IPS DF 6.9 (cell line): ENCODE data around the gene HOXC13.

ENCODE experiments used
- DNase-seq: peaks from one replicate; pipeline ENCODE4 v3.0.0-alpha.2; 2013; ENCODE audit warnings: low read depth, low spot score
- H3K27ac ChIP-seq: one replicate; pipeline ENCODE4 v1.5.1; 2013; ENCODE audit warnings: low read length, control low read depth
- H3K27me3 ChIP-seq: 2 replicates; pipeline ENCODE4 v1.6.1; 2013; ENCODE audit warnings: mild to moderate bottlenecking, low read length; ENCODE audit not compliant: control insufficient read depth, insufficient read depth
- H3K36me3 ChIP-seq: 2 replicates; pipeline ENCODE4 v1.6.1; 2013; ENCODE audit warnings: low read length; ENCODE audit not compliant: control insufficient read depth, insufficient read depth
- H3K4me1 ChIP-seq: 2 replicates; pipeline ENCODE4 v1.6.1; 2013; ENCODE audit warnings: low read length; ENCODE audit not compliant: control insufficient read depth, insufficient read depth
- H3K4me3 ChIP-seq: 2 replicates; pipeline ENCODE4 v1.5.1; 2013; ENCODE audit warnings: mild to moderate bottlenecking, low read length
- H3K9me3 ChIP-seq: 2 replicates; pipeline ENCODE4 v1.6.1; 2013; ENCODE audit warnings: low read length, inconsistent platforms; ENCODE audit not compliant: control insufficient read depth, insufficient read depth
- WGBS: extraction: QIAGEN DNeasy Blood & Tissue Kit; methylation state at CpG from one replicate; pipeline ENCODE4 v1.1.7; 2013; ENCODE audit warnings: mixed read lengths, missing lambda C conversion rate; ENCODE audit not compliant: insufficient read length, insufficient coverage; 5-methylcytosine and 5-hydroxymethylcytosine counted together

HOXC13 gene

GRCh38 chr12:53964315-53964713 lies 25.7 kb downstream of the HOXC13 start:
- WGBS: no CpG with 5 or more reads among the region's 2 CpGs
- Histone ChIP-seq H3K36me3 (no peaks in the 10 kb centered on the region), H3K4me3 (no peak overlapping the region), H3K9me3 (no peaks in the 10 kb centered on the region), H3K4me1 (peaks cover 5% of the 10 kb centered on the region; the same call in 1 of the 2 replicates), H3K27ac (no peak overlapping the region), H3K27me3 (peaks cover 94% of the 10 kb centered on the region)
- no peak for DNase-seq

GRCh38 chr12:53965281-53966084 lies 26.9 kb downstream of the HOXC13 start:
- Histone ChIP-seq H3K36me3 (no peaks in the 10 kb centered on the region), H3K4me1 (peaks cover 5% of the 10 kb centered on the region; the same call in 1 of the 2 replicates), H3K27me3 (peaks cover 94% of the 10 kb centered on the region), H3K9me3 (no peaks in the 10 kb centered on the region), H3K4me3 (no peak overlapping the region), H3K27ac (no peak overlapping the region)
- no peak for DNase-seq
- WGBS: no CpG with 5 or more reads among the region's 18 CpGs

- peaks cover 94% of the 10 kb centered on the region for H3K27me3 ChIP-seq
- no peaks in the 10 kb centered on the region for H3K9me3 ChIP-seq
- H3K4me1 ChIP-seq: peaks cover 2% of the 10 kb centered on the region; the same call in 1 of the 2 replicates
- H3K4me3 ChIP-seq: no peak overlapping the region
- no peak for DNase-seq
- no CpG with 5 or more reads among the region's 15 CpGs for WGBS
- no peaks in the 10 kb centered on the region for H3K36me3 ChIP-seq
- H3K27ac ChIP-seq: no peak overlapping the region
These were observed 27.4 kb downstream of the HOXC13 start for GRCh38 chr12:53966085-53966384.

GRCh38 chr12:53966385-53967133 lies 27.9 kb downstream of the HOXC13 start:
- no peak overlapping the region for H3K4me3 ChIP-seq
- H3K36me3 ChIP-seq: no peaks in the 10 kb centered on the region
- no peak overlapping the region for H3K27ac ChIP-seq
- WGBS: no CpG with 5 or more reads among the region's 36 CpGs
- no peaks in the 10 kb centered on the region for H3K9me3 ChIP-seq
- H3K27me3 ChIP-seq: peaks cover 94% of the 10 kb centered on the region
- DNase-seq: no peak
- no peaks in the 10 kb centered on the region for H3K4me1 ChIP-seq

GRCh38 chr12:53967421-53967925 lies 28.8 kb downstream of the HOXC13 start:
- WGBS: no CpG with 5 or more reads among the region's 5 CpGs
- Histone ChIP-seq H3K4me3 (no peak overlapping the region), H3K27ac (no peak overlapping the region), H3K4me1 (no peaks in the 10 kb centered on the region), H3K36me3 (no peaks in the 10 kb centered on the region), H3K27me3 (peaks cover 95% of the 10 kb centered on the region), H3K9me3 (no peaks in the 10 kb centered on the region)
- no peak for DNase-seq

GRCh38 chr12:53968214-53969127 lies 29.8 kb downstream of the HOXC13 start:
- no peak overlapping the region for H3K27ac ChIP-seq
- DNase-seq: no peak
- peaks cover 95% of the 10 kb centered on the region for H3K27me3 ChIP-seq
- H3K4me3 ChIP-seq: no peak overlapping the region
- H3K36me3 ChIP-seq: no peaks in the 10 kb centered on the region
- no peaks in the 10 kb centered on the region for H3K4me1 ChIP-seq
- no CpG with 5 or more reads among the region's 24 CpGs for WGBS
- H3K9me3 ChIP-seq: no peaks in the 10 kb centered on the region

- Histone ChIP-seq H3K4me1 (no peaks in the 10 kb centered on the region; the same call in 1 of the 2 replicates), H3K4me3 (no peak overlapping the region), H3K27ac (no peak overlapping the region), H3K27me3 (peaks cover 94% of the 10 kb centered on the region), H3K9me3 (no peaks in the 10 kb centered on the region), H3K36me3 (no peaks in the 10 kb centered on the region)
- no peak for DNase-seq
- WGBS: no CpG with 5 or more reads among the region's 12 CpGs
These were observed 31.1 kb downstream of the HOXC13 start for GRCh38 chr12:53969588-53970259.

- Histone ChIP-seq H3K4me3 (no peak overlapping the region), H3K9me3 (no peaks in the 10 kb centered on the region), H3K4me1 (no peaks in the 10 kb centered on the region; the same call in none of the 2 replicates), H3K27me3 (peaks cover 94% of the 10 kb centered on the region), H3K36me3 (no peaks in the 10 kb centered on the region), H3K27ac (no peak overlapping the region)
- DNase-seq: no peak
- WGBS: no CpG with 5 or more reads among the region's 4 CpGs
These were observed 31.8 kb downstream of the HOXC13 start for GRCh38 chr12:53970451-53970850.

GRCh38 chr12:53971129-53971528 lies 32.5 kb downstream of the HOXC13 start:
- no peak for DNase-seq
- Histone ChIP-seq H3K4me3 (no peak overlapping the region), H3K36me3 (no peaks in the 10 kb centered on the region), H3K9me3 (no peaks in the 10 kb centered on the region), H3K4me1 (no peaks in the 10 kb centered on the region; the same call in none of the 2 replicates), H3K27me3 (peaks cover 99% of the 10 kb centered on the region), H3K27ac (no peak overlapping the region)
- no CpG with 5 or more reads among the region's 3 CpGs for WGBS
